AG09319 (cell line): ENCODE data around the gene UNC5B.

ENCODE experiments used
- DNase-seq: peaks from one replicate; pipeline ENCODE4 v3.0.0-alpha.2; 2010; ENCODE audit warnings: low read depth; ENCODE audit errors: extremely low read depth
- CTCF ChIP-seq: IDR thresholded peaks from 2 replicates; pipeline ENCODE4 v1.5.1; 2011; ENCODE audit warnings: low read depth, mild to moderate bottlenecking, inconsistent platforms, low read length, moderate library complexity

The UNC5B gene

GRCh38 chr10:71222601-71223346, 10.4 kb downstream of the UNC5B start:
- no peak for DNase-seq
- no peak for TF ChIP-seq CTCF

GRCh38 chr10:71223347-71224058, 11.1 kb downstream of the UNC5B start:
- no peak for TF ChIP-seq CTCF
- DNase-seq: no peak

- no peak for TF ChIP-seq CTCF
- no peak for DNase-seq
Measured at GRCh38 chr10:71225291-71226058, 13.1 kb downstream of the UNC5B start.

GRCh38 chr10:71228875-71229675, 16.7 kb downstream of the UNC5B start:
- no peak for DNase-seq
- no peak for TF ChIP-seq CTCF

GRCh38 chr10:71229726-71230655, 17.6 kb downstream of the UNC5B start:
- TF ChIP-seq CTCF: no peak
- DNase-seq: no peak

- DNase-seq: no peak
- no peak for TF ChIP-seq CTCF
Measured at GRCh38 chr10:71230656-71231025, 18.3 kb downstream of the UNC5B start.
